PFSK-1 (cell line): ENCODE data around the gene VARS2.

ENCODE experiments used
- FOXP2 ChIP-seq: optimal IDR thresholded peaks from 2 replicates; pipeline ENCODE3; 2011; ENCODE audit warnings: borderline replicate concordance, control low read depth, inconsistent platforms; ENCODE audit not compliant: insufficient read depth; ENCODE audit errors: extremely low read length, extremely low read depth
- POLR2AphosphoS5 ChIP-seq: IDR thresholded peaks from 2 replicates; pipeline ENCODE4 v1.6.1; 2012; ENCODE audit warnings: low read depth, mild to moderate bottlenecking, control low read depth, low read length, moderate library complexity
- REST ChIP-seq, 2 experiments: IDR thresholded peaks; 2 replicates each; pipeline versions ENCODE4 v1.6.1 to v1.8.0; 2011 to 2012; ENCODE audit warnings: low read depth in 2 of 2, low read length in 2 of 2, control low read depth in 1 of 2, inconsistent platforms in 1 of 2, mild to moderate bottlenecking in 1 of 2, moderate library complexity in 1 of 2; ENCODE audit not compliant: insufficient read depth in 1 of 2
- SIN3A ChIP-seq: IDR thresholded peaks from 2 replicates; pipeline ENCODE4 v1.6.1; 2012; ENCODE audit warnings: mild to moderate bottlenecking, low read length, moderate library complexity, borderline replicate concordance; ENCODE audit not compliant: insufficient read depth
- TAF1 ChIP-seq: IDR thresholded peaks from 2 replicates; pipeline ENCODE4 v1.6.1; 2012; ENCODE audit warnings: low read length, control low read depth, borderline replicate concordance; ENCODE audit not compliant: insufficient read depth

- no peak for TF ChIP-seq REST (IDR thresholded peaks at IDR 0.05; ENCODE audit: insufficient read depth in 1 of 2, low read depth in 2 of 2, low read length in 2 of 2)
- no peak for TF ChIP-seq POLR2AphosphoS5
- no peak for TF ChIP-seq TAF1
- TF ChIP-seq SIN3A = no peak
- no peak for TF ChIP-seq FOXP2
Observed at GRCh38 chr6:30939473-30939872, 25.4 kb downstream of the VARS2 start.
